Stimulated activated CD4-positive, alpha-beta T cell treated with anti-CD3 and anti-CD28 coated beads, Interleukin-2, amount 100 ng/mL, for 24 hours (primary cell): ENCODE measurements around the gene KRT73.
A peak's percentile ranks its signal among the peaks of the same experiment; 100 is the strongest.
"Not testable (repeated sequence)": the region's sequence is repeated elsewhere in the genome, so short reads cannot be mapped to it uniquely, and the experiment has no call there.

Experiments used
- DNase-seq, 2 donors: peaks; one replicate each; pipeline ENCODE4 v3.0.0-alpha.2; 2020

KRT73 gene

DNA sequence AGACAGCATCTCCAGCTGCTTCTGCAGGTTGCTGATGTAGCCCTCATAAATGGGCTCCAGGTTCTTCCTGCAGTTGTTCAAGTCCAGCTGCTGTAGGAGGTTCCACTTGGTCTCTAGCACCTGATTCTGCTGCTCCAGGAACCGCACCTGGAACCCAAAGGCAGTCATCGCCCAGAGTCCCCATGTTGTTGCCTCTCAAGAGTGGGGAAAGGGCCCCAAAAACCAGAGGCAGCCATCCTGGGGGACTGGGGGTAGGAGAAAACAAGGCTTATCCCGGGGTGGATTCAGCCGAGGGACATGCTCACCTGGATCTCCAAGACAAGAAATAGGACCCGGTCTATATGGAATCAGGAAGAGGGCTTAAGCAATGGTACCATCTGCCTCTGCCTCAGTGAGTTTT lies 19.4 kb downstream of the KRT73 start:
- no peak for DNase-seq

GRCh38 chr12:52594237-52594636 lies 24.1 kb downstream of the KRT73 start:
- DNase-seq, result not testable (repeated sequence)

DNA sequence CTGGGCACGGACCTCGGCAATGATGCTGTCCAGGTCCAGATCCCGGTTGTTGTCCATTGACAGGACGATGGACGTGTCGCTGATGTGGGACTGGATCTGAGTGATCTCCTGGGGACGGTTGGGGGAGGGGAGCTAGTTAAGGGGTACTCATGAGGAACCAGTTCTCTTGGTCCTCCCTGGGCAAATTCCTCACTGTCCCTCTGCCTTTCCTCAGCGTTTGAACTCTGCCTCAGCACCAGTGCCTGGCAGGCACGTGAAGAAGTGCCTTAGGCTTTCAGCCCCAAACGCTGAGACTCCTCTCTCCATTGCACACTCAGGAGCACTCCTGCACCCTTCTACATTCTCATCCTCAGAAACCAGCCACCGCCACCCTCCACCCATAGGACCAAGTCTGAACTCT lies 26.8 kb downstream of the KRT73 start:
- no peak for DNase-seq

GRCh38 chr12:52590021-52590420 lies 28.3 kb downstream of the KRT73 start:
- DNase-seq, result no peak

GRCh38 chr12:52587563-52587962 lies 30.8 kb downstream of the KRT73 start:
- DNase-seq, result no peak

DNA sequence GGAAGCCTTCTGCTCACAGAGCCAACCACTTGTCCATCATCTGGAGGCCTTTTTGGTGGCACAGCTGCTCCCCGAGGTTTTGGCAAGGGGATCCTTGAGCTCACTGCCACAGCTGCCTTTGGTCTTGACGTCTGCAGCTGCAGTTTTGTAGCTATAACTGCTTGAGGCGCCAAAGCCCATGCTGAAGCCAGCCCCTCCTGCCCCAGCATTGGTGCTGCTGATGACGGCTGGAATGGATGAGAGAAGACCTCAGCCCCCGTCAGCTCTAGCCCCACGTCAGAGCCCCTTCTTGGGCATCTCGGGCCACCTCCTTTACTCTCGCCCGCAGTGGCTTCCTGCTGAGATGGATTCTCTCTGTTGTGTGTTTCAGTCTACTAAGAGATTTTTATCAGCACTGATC lies 32.4 kb downstream of the KRT73 start:
- DNase-seq, result peak; percentile 16 to 35

GRCh38 chr12:52585066-52585465 lies 33.3 kb downstream of the KRT73 start:
- no peak for DNase-seq

- DNase-seq, result no peak
Measured at GRCh38 chr12:52584156-52584682, 34.1 kb downstream of the KRT73 start.

DNA sequence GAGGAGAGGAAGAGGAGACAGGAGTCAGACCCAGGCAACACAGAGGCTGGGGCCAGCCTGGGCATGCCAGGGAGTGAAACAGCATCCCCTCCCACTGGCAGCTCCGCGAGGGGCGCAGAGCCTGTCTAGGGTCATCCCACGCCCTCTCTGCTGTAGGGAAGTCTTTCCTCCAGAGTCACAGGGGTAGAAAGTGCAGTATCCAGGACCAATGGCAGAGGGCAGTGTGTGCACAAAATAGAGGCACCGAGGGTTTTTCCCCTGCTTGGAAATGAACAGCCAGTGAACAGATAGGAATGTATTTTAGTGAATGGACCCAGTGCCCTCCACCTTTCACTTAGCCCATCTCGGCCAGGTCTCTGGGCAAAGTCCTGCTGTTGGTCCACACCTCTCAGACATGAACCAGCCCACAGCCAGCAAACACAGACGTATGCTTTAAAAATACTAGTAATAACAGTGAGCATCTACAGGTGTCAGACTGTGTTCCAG lies 35.3 kb downstream of the KRT73 start:
- peak; percentile 68 to 73 for DNase-seq

DNA sequence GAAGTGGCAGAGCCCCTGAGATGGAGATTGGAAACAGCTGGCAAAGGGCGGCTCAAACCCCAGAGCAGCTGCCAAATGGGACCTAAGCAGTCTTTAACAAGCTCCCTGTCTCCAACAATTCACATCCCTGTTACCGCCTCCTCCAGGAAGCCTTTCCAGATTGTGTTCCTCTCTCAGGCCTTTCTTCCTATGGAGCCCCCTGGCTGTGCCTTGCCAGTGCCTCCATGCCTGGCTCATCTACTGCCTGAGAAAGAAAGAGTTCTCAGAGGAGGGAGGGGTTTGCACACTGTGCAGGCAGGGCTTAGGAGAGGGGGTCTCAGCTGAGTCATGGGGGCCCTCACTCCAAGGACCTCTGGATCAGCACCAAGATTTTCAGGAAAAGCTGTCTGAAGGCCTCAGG lies 35.9 kb downstream of the KRT73 start:
- DNase-seq, result no peak

- no peak for DNase-seq
Measured at GRCh38 chr12:52581481-52581880, 36.9 kb downstream of the KRT73 start.

DNA sequence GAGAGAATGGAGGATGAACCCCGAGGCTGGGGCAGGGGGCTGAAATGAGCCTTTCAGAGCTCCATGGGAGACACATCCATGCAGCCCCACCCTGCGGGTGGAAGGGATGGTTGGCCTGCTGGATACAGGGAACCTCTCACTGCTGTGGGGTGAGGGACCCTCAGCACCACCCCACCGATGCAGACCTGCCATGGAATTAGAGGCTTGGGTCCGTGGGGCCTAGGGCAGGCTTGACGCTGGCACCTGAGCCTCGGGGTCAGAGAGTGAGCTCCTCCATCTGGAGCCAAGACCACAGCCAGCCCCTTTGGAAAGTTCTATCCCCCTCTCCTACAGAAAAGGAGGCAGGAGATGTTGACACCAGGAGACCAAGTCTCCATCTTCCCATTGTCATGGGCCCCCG lies 37.3 kb downstream of the KRT73 start:
- no peak for DNase-seq

GRCh38 chr12:52580496-52580895 lies 37.9 kb downstream of the KRT73 start:
- DNase-seq, result no peak

GRCh38 chr12:52579468-52580465 lies 38.6 kb downstream of the KRT73 start:
- no peak for DNase-seq

DNA sequence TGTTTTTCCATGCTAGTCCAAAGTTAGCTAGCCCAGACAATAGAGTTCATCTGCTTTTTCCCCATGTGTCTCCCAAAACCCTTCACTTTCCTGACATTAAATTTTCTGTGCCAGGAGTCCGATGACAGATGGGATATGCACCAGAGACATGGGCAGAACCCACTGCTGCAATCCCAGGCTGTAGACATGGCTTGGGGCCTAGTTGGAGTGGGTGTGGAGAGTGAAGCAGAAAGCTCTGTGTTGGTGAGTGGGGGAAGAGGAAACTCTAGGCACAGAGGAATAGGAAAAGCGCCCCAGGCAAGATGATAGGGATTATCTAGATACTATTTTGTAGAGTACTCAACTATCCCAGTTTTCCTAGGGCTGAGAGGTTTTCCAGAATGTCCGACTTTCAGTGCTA lies 39.9 kb downstream of the KRT73 start:
- no peak for DNase-seq

GRCh38 chr12:52577316-52577715 lies 41.0 kb downstream of the KRT73 start:
- no peak for DNase-seq

DNA sequence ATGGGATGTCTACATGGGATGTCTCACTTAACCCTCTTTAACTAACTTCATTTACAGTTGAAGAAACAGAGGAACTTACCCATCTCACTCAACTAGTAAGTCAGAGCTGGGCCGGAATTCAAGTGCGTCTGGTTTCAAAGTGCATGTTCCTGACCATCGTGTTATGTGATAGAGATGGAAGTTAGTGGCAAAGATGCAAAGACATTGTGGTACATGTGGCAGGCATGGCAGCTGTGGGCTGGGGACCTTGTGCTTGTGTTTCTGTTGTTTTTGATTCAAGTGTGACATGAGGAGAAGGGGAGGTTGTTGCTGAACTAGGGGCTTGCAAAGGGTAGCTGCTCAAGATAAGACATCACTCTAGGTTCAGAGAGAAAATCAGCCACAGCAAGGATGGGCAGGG lies 42.4 kb downstream of the KRT73 start:
- no peak for DNase-seq

GRCh38 chr12:52575256-52575655 lies 43.1 kb downstream of the KRT73 start:
- no peak for DNase-seq

- DNase-seq, result no peak
Measured at GRCh38 chr12:52573743-52574142, 44.6 kb downstream of the KRT73 start, which contains the start of gene KRT74. KRT74 (minus strand) TSS chr12:52573843; CDS start chr12:52573777, 66 bp downstream.

- DNase-seq, result no peak
Measured at GRCh38 chr12:52573306-52573705, 45.1 kb downstream of the KRT73 start.

DNA sequence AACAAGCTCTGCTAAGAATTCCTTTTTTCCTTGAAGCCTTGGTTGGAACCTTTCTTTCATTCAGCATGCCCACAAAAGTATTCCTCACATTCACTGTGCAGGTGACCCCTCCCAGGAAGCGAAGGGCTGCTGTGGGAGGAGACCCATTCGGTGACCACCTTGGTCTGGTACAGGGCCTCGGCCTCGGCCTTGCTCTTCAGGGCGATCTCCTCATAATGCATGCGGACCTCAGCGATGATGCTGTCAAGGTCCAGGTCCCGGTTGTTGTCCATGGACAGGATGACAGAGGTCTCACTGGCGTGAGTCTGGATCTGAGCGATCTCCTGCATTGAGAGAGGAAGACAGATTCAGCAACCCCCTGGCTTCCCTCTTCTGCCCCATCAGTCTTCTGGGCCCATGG lies 47.8 kb downstream of the KRT73 start:
- no peak for DNase-seq

GRCh38 chr12:52568111-52568510 lies 50.2 kb downstream of the KRT73 start:
- no peak for DNase-seq

GRCh38 chr12:52566847-52567291 lies 51.5 kb downstream of the KRT73 start:
- DNase-seq, result no peak

DNA sequence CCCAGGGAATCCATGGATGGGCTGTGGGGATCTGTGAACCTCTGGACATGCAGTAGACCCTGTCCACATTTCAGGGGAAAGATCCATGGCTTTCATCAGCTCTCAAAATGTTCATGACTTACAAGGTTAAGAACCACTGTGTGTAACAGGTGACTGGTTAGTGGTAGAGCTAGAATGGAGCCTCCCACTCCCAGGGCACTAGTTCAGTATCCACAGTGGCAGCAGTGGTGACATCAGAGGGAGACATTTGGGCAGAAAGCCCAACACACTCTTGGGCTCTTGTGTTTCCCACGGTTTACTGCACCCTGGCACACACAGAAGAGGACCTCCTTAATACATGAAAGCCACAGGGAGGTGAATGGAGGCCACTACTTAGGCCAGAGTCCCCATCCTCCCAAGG lies 53.8 kb downstream of the KRT73 start:
- DNase-seq, result no peak
